Endometrial microvascular endothelial cells (primary cell): Measurements from ENCODE around the gene DMTF1. TPM values are rescaled to one million over a fixed set of nuclear protein-coding genes. Genes with fewer than 3 reads are reported as not detected.
"Not testable (repeated sequence)": the region's sequence is repeated elsewhere in the genome, so short reads cannot be mapped to it uniquely, and the experiment has no call there.

Experiments
- in situ Hi-C: cut with HindIII; loops from 2 replicates; pipeline ENCODE4 v1.10.0; 2017; ENCODE audit warnings: low sequenced_read_pairs, low pct_unique_long_range_greater_than_20kb; ENCODE audit errors: inconsistent ontology term
- total RNA-seq: library from RNA; depleted of rRNA; stranded (reverse); fragments of >200 nt; gene quantifications from one replicate; pipeline ENCODE4 v1.2.3, GENCODE V29; 2015; ENCODE audit errors: inconsistent ontology term

The DMTF1 gene
- total RNA-seq: 21.1 TPM

GRCh38 chr7:87152112-87152896 is at the start of gene DMTF1:
Gene DMTF1 (plus strand): TSS chr7:87152453. CDS start chr7:87164942, 12,489 bp downstream.
- in situ Hi-C loops: no loop called here

GRCh38 chr7:87105401-87105800 is 46.9 kb upstream of the DMTF1 start:
- in situ Hi-C loops: no loop called here

DNA sequence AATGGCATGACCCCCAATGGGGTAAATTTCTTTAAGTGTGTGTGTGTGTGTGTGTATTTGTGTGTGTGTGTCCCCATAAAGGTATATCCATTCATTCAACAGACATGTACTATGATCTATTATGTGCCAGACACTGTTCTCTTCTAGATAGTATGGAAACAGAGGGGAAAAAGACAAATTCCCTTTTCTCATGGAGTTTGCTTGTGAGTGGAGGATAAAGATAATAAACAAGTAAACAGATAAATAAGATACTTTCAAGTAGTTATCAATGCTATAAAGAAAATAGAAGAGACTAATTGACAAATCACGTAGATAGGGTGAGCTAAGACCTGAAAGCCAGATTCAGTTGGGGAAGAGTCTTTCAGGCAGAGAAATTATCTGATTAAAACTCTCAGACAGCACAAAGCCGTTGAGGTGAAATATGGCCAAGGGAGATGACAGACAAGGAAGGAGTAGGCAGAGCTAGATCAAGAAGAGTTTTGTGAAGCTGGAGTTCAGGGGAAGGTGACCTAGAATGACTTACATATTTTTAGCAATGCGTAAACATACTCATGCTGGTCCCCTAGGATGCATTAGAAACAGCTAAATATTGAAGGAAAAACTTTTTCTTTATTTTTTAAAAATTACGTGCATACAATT is 45.2 kb upstream of the DMTF1 start:
- in situ Hi-C loops: no loop called here

GRCh38 chr7:87107949-87108776 is 44.1 kb upstream of the DMTF1 start:
- in situ Hi-C loops: no loop called here

DNA sequence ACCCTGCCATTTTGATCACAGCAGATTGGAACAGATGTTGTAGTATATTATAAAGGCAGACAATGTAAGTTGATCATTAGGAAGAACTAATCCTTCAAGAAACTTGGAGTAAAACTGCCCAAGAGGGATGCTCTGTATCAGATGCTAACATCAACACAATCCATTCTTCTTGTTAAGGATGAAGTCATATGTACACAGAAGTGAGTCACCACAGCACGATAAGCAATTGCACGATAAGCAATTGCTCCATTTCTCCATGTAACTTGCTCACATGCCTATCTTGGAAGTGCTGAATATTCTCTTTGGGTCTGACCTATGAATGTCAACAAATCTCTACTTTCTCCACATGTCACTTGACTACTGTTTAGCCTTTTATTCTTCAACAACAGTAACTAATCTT is 41.5 kb upstream of the DMTF1 start:
- in situ Hi-C loops: no loop called here

GRCh38 chr7:87111877-87112276 is 40.4 kb upstream of the DMTF1 start:
- in situ Hi-C loops: no loop called here

DNA sequence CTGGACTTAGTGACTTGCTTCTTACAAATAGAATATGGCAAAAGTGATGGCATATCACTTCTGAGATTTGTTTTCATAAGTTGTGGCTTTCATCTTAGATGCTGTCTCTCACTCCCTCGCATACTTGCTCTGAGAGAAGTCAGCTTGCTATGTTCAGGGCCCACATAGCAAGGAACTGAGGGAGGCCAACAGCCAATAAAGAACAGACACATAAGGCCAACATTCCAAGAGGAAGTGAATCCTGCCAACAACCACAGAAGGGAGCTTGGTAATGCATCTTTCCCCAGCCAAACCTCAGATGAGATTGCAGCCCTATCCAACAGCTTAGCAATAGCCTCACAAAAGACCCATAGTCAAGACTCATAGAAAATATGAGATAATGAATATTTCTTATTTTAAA is 39.2 kb upstream of the DMTF1 start:
- in situ Hi-C loops: no loop called here

DNA sequence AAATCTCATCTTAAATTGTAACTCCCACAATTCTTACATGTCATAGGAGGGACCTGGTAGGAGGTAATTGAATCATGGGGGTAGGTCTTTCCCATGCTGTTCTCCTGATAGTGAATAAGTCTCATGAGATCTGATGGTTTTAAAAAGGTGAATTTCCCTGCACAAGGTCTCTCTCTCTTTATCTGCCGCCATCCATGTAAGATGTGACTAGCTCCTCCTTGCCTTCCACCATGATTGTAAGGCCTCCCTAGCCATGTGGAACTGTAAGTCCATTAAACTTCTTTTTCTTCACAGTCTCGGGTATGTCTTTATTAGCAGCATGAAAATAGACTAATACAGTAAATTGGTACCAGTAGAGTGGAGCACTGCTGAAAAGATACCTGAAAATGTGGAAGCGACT is 38.3 kb upstream of the DMTF1 start:
- in situ Hi-C loops: not testable (repeated sequence)

- in situ Hi-C loops: not testable (repeated sequence)
These were observed 36.5 kb upstream of the DMTF1 start for GRCh38 chr7:87115772-87116171.

DNA sequence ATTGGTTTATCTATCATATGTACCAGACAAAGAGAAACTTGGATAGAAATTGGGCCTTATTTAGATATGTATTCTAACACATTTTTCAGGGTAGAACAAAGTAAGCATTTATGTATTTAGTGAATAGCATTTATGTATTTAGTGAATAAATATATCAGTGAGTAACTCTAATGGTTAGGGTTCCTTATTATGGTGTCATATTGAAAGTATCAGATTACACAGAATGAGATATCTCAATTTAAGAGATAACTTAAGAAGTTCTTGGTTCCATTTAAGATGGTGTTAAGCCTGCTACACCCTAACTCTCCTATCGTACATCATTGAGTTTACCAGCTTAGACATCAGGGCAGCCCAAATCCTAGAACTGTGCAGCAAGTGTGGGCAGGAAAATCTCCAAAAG is 35.9 kb upstream of the DMTF1 start:
- in situ Hi-C loops: no loop called here

- in situ Hi-C loops: no loop called here
These were observed 32.7 kb upstream of the DMTF1 start for GRCh38 chr7:87119581-87119980.

DNA sequence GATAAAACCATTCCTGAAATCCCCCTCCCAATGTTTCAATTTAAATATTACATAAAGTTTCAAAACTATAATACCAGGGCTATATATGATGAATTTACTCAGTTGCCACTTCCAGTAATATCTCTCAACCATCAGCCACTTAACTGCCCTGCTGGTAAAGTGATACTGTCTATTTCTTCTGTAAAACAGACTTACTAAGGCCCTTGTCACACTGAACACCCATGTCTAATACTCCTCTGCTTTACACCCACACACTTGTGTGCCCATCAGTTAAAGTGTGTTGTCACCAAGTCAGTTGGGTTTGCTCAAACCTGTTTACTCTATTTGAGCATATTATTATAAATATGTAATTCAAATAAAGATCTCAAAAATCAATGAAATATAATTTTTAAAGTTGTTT is 29.1 kb upstream of the DMTF1 start:
- in situ Hi-C loops: no loop called here

DNA sequence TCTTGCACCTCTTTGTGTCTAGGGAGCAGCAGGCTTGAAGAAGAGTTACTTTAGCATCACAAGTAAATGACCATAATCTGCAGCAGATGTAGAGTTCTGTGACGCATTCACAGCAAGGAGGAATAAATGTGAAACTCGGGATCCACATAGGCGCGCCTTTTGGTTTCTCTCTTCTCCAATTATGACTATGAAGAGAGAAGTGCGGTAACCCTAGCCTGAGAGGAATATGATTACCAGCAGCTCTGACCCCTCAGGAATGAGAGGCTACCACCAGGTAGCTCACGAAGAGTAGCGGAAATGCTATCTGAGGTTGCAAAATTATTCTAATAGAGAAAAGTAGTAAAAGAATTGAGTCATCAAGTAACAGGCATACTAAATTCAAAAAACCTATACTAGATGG is 25.2 kb upstream of the DMTF1 start:
- in situ Hi-C loops: no loop called here

DNA sequence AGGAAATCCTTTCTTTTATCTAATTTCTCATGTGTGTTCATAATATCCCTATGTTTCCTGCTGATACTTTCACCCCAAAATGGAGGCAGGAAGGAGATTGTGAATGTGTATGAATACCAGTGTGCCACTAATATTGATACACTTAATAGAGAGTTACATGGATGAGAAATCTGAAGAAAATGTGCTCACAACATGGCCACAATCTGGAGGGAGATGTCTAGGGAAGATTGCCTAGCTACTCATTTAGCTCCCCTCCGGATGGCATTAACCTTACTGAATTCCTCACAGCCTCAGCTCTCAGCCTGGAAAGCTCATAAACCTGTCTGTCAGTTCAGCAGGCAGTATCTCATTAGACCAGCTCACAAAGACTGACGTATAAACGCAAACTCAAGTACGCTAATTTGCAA is 23.4 kb upstream of the DMTF1 start:
- in situ Hi-C loops: no loop called here

DNA sequence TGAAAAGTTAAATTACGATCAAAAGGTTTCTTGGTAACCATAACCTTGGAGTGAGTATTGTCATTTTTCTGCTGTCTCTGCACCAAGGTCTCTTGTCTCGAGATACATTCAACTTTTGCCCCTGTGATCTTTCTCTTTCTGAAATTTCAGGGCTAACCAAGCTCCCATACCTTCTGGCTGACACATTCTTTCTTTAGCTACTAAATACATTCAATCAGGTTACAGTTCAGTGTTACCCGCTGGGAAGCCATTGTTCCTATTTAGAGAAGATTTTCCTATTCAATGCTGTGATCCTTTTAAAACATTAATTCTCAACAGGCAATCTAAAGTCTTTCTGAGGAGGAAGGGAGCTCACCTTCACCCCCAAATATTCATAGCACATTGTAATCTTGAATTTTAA is 22.9 kb upstream of the DMTF1 start:
- in situ Hi-C loops: no loop called here

- in situ Hi-C loops: no loop called here
These were observed 22.4 kb upstream of the DMTF1 start for GRCh38 chr7:87129848-87130247.

- in situ Hi-C loops: no loop called here
These were observed 20.5 kb upstream of the DMTF1 start for GRCh38 chr7:87131771-87132170.

DNA sequence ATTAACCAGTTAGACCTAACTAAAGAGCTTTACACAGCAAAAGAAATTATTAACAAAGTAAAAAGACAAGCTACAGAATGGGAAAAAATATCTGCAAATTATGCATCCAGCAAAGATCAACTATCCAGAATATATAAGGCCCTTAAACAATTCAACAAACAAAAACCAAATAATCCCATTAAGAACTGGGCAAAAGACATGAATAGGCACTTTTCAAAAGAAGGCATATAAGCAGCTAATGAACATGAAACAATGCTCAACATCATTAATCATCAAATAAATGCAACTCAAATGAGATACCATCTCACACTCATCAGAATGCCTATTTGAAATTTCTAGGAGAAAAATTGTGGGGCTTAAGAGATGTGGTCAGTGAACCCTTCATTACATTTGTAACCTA is 15.0 kb upstream of the DMTF1 start:
- in situ Hi-C loops: no loop called here

DNA sequence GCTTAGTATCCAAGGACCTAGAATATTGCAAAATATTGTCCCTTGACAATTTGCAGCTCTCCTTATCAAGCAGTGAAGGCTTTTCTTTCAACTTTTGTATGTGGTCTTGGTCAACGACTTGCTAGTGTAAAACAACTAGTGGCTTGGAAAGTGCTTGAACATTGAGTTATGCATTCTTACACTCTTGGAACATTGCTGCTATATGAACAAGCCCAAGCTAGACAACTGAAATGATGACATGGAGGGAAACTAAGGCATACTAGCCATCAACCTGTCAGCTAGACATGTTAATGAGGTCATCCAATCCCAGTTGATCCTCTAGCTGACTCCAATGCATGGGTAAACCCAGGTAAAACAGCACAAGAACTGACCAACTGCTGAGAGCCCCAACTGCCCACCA is 12.7 kb upstream of the DMTF1 start:
- in situ Hi-C loops: no loop called here

DNA sequence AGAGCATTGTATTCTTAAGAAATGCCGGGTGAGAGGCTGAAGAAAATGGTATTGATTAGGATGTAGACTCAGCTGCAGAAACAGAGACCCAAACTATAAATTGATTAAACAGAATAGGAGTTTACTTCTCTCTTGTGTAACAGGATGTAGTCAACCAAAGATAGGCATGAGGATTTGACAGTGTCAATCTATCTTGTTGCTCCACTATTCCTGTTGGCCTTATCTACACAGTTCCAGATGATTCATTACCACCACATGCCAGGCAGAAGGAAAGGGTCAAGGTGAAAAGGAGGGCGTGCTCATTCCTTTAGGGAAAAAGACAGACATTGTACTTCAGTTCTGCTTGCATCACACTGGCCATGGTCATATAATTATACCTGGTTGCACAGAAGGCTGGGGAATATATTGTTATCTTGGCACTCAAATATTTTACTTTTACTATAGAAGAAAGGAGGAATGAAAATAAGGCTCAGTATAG is 11.9 kb upstream of the DMTF1 start:
- in situ Hi-C loops: no loop called here
